ENCODE data around the gene TARS2. TPM values are rescaled to one million over a fixed set of nuclear protein-coding genes. Genes with fewer than 3 reads are reported as not detected.

The TARS2 gene
- 24.4 TPM for total RNA-seq

GRCh38 chr1:150486966-150487762, at the start of gene TARS2:
Gene TARS2, plus strand, starts transcription at chr1:150487419. Its CDS starts 32 bp downstream, at chr1:150487451.

GRCh38 chr1:150507912-150508864, 21.0 kb downstream of the TARS2 start, which contains the start of gene ECM1:
Gene ECM1, plus strand, starts transcription at chr1:150508109. Its CDS starts 101 bp downstream, at chr1:150508210.

GRCh38 chr1:150515328-150516049, 28.3 kb downstream of the TARS2 start, which contains the start of gene FALEC:
Gene FALEC, plus strand, starts transcription at chr1:150515752.

GRCh38 chr1:150548632-150549495, 61.6 kb downstream of the TARS2 start, which contains the start of gene ADAMTSL4:
Gene ADAMTSL4, plus strand, starts transcription at chr1:150549408. Its CDS starts 2,881 bp downstream, at chr1:150552289.

Other genes with a start within 250 kb of the TARS2 start
- gene CA14, start 229.6 kb upstream of the TARS2 start, total RNA-seq = 49.1 TPM
- 68.5 TPM for gene APH1A, start 218.4 kb upstream of the TARS2 start, total RNA-seq
- gene C1orf54, start 214.6 kb upstream of the TARS2 start, total RNA-seq = 9.1 TPM
- gene CIART, start 204.9 kb upstream of the TARS2 start, total RNA-seq = 5.7 TPM
- gene MRPS21, start 193.6 kb upstream of the TARS2 start, total RNA-seq = 32.3 TPM
- 95.1 TPM for gene PRPF3, start 165.9 kb upstream of the TARS2 start, total RNA-seq
- gene RPRD2, start 123.3 kb upstream of the TARS2 start, total RNA-seq = 30.1 TPM
- 2.1 TPM for gene ECM1, start 20.7 kb downstream of the TARS2 start, total RNA-seq
- not detected for gene FALEC, start 28.3 kb downstream of the TARS2 start, total RNA-seq
- gene ADAMTSL4, start 62.0 kb downstream of the TARS2 start, total RNA-seq = 53.7 TPM
- 189 TPM for gene MCL1, start 92.2 kb downstream of the TARS2 start, total RNA-seq
- 112 TPM for gene ENSA, start 142.2 kb downstream of the TARS2 start, total RNA-seq
- gene GOLPH3L, start 209.7 kb downstream of the TARS2 start, total RNA-seq = 19.2 TPM
- 1.2 TPM for gene HORMAD1, start 233.5 kb downstream of the TARS2 start, total RNA-seq